ENCODE results near the gene SPATA17. TPM values are rescaled to one million over a fixed set of nuclear protein-coding genes. Genes with fewer than 3 reads are reported as not detected.

SPATA17 gene
- total RNA-seq, 8 experiments from 2014 or later: 1.1 to 26.1 (median 6.4) TPM

- no peak for ATAC-seq (replicated peaks in 6 of 8)
- in situ Hi-C loops (cut with MboI; ENCODE audit: low pct_unique_long_range_greater_than_20kb in 2 of 9, low sequenced_read_pairs in 9 of 9, unreplicated experiment in 9 of 9): no loop called here
Observed at GRCh38 chr1:217703326-217703725, 72.2 kb downstream of the SPATA17 start.

GRCh38 chr1:217712925-217713597 lies 81.9 kb downstream of the SPATA17 start:
- in situ Hi-C loops (cut with MboI; ENCODE audit: low pct_unique_long_range_greater_than_20kb in 2 of 9, low sequenced_read_pairs in 9 of 9, unreplicated experiment in 9 of 9): no loop called here
- peak in 3 of 8 experiments; percentile 85 to 91 (median 86) for ATAC-seq (replicated peaks in 6 of 8)

More at GRCh38 chr1:217703326-217703725, 72.2 kb downstream of the SPATA17 start:
- 61 to 100% (median 90%) methylated on average over 2 to 6 of the region's 6 CpGs; no CpG with 5 or more reads in 1 of the 10 experiments for WGBS, 10 experiments
- H3K4me3 ChIP-seq: no peak overlapping the region
- H3K27ac ChIP-seq: no peak overlapping the region
- no peaks in the 10 kb centered on the region for H3K4me1 ChIP-seq (replicated peaks in 1 of 2)

GRCh38 chr1:217715681-217716080 lies 84.5 kb downstream of the SPATA17 start:
- whole genome bisulfite sequencing, 10 experiments: 70 to 100% (median 93%) methylated on average over 2 to 4 of the region's 4 CpGs
- no peak overlapping the region for H3K27ac ChIP-seq
- in situ Hi-C loops (cut with MboI; ENCODE audit: low pct_unique_long_range_greater_than_20kb in 2 of 9, low sequenced_read_pairs in 9 of 9, unreplicated experiment in 9 of 9): no loop called here
- peak in 2 of 8 experiments; percentile 25 to 35 for ATAC-seq (replicated peaks in 6 of 8)
- peaks cover 0 to 3% of the 10 kb centered on the region in 2 donors for H3K4me1 ChIP-seq (replicated peaks in 1 of 2)
- H3K4me3 ChIP-seq: no peak overlapping the region

More at GRCh38 chr1:217712925-217713597, 81.9 kb downstream of the SPATA17 start:
- 48 to 100% (median 86%) methylated on average over 1 to 5 of the region's 5 CpGs for WGBS, 10 experiments
- H3K4me1 ChIP-seq (replicated peaks in 1 of 2): peaks cover 0 to 3% of the 10 kb centered on the region in 2 donors
- H3K4me3 ChIP-seq: no peak overlapping the region
- H3K27ac ChIP-seq: no peak overlapping the region

- Histone ChIP-seq H3K27ac (no peak overlapping the region), H3K4me3 (no peak overlapping the region), H3K4me1 (replicated peaks in 1 of 2) (peaks cover 0 to 3% of the 10 kb centered on the region in 2 donors)
- in situ Hi-C loops (cut with MboI; ENCODE audit: low pct_unique_long_range_greater_than_20kb in 2 of 9, low sequenced_read_pairs in 9 of 9, unreplicated experiment in 9 of 9): no loop called here
- 17 to 100% (median 96%) methylated on average over 1 of the region's 1 CpG; no CpG with 5 or more reads in 4 of the 10 experiments for WGBS, 10 experiments
- ATAC-seq (replicated peaks in 6 of 8): no peak
Observed at GRCh38 chr1:217717959-217718358, 86.8 kb downstream of the SPATA17 start.

- in situ Hi-C loops (cut with MboI; ENCODE audit: low pct_unique_long_range_greater_than_20kb in 2 of 9, low sequenced_read_pairs in 9 of 9, unreplicated experiment in 9 of 9): no loop called here
- peaks cover 0 to 3% of the 10 kb centered on the region in 2 donors for H3K4me1 ChIP-seq (replicated peaks in 1 of 2)
- H3K4me3 ChIP-seq: no peak overlapping the region
- ATAC-seq (replicated peaks in 6 of 8): peak in 3 of 8 experiments; percentile 25 to 72 (median 70)
- no peak overlapping the region for H3K27ac ChIP-seq
- 14 to 100% (median 77%) methylated on average over 1 to 2 of the region's 2 CpGs; no CpG with 5 or more reads in 3 of the 10 experiments for WGBS, 10 experiments
Observed at GRCh38 chr1:217718873-217719272, 87.7 kb downstream of the SPATA17 start.

GRCh38 chr1:217721692-217722091 lies 90.5 kb downstream of the SPATA17 start:
- in situ Hi-C loops (cut with MboI; ENCODE audit: low pct_unique_long_range_greater_than_20kb in 2 of 9, low sequenced_read_pairs in 9 of 9, unreplicated experiment in 9 of 9): no loop called here
- H3K4me3 ChIP-seq: no peak overlapping the region

GRCh38 chr1:217734973-217735372 lies 103.8 kb downstream of the SPATA17 start:
- no peaks in the 10 kb centered on the region for H3K4me1 ChIP-seq (replicated peaks in 1 of 2)
- WGBS, 10 experiments: 0 to 95% (median 55%) methylated on average over 1 to 3 of the region's 3 CpGs; no CpG with 5 or more reads in 2 of the 10 experiments
- H3K4me3 ChIP-seq: no peak overlapping the region
- in situ Hi-C loops (cut with MboI; ENCODE audit: low pct_unique_long_range_greater_than_20kb in 2 of 9, low sequenced_read_pairs in 9 of 9, unreplicated experiment in 9 of 9): no loop called here
- peak in 2 of 8 experiments; percentile 64 to 90 for ATAC-seq (replicated peaks in 6 of 8)
- H3K27ac ChIP-seq: no peak overlapping the region

More at GRCh38 chr1:217721692-217722091, 90.5 kb downstream of the SPATA17 start:
- 20 to 67% (median 62%) methylated on average over 1 of the region's 1 CpG; no CpG with 5 or more reads in 6 of the 10 experiments for WGBS, 10 experiments
- peak in 1 of 8 experiments; percentile 61 for ATAC-seq (replicated peaks in 6 of 8)
- Histone ChIP-seq H3K4me1 (replicated peaks in 1 of 2) (peaks cover 0 to 4% of the 10 kb centered on the region in 2 donors), H3K27ac (no peak overlapping the region)

GRCh38 chr1:217747156-217747769 lies 116.1 kb downstream of the SPATA17 start:
- in situ Hi-C loops (cut with MboI; ENCODE audit: low pct_unique_long_range_greater_than_20kb in 2 of 9, low sequenced_read_pairs in 9 of 9, unreplicated experiment in 9 of 9): no loop called here
- ATAC-seq (replicated peaks in 6 of 8): no peak
- Histone ChIP-seq H3K27ac (no peak overlapping the region), H3K4me3 (no peak overlapping the region), H3K4me1 (replicated peaks in 1 of 2) (peaks cover 0 to 2% of the 10 kb centered on the region in 2 donors)
- 32 to 97% (median 91%) methylated on average over 2 of the region's 2 CpGs; no CpG with 5 or more reads in 1 of the 10 experiments for WGBS, 10 experiments

GRCh38 chr1:217769768-217770167 lies 138.6 kb downstream of the SPATA17 start:
- peaks cover 0 to 4% of the 10 kb centered on the region in 2 donors for H3K4me1 ChIP-seq (replicated peaks in 1 of 2)
- no peak overlapping the region for H3K4me3 ChIP-seq
- ATAC-seq (replicated peaks in 6 of 8): peak in 2 of 8 experiments; percentile 17 to 25
- in situ Hi-C loops (cut with MboI; ENCODE audit: low pct_unique_long_range_greater_than_20kb in 2 of 9, low sequenced_read_pairs in 9 of 9, unreplicated experiment in 9 of 9): no loop called here
- no peak overlapping the region for H3K27ac ChIP-seq

- in situ Hi-C loops (cut with MboI; ENCODE audit: low pct_unique_long_range_greater_than_20kb in 2 of 9, low sequenced_read_pairs in 9 of 9, unreplicated experiment in 9 of 9): no loop called here
- peak in 5 of 8 experiments; percentile 32 to 88 (median 80) for ATAC-seq (replicated peaks in 6 of 8)
- 11 to 60% (median 34%) methylated on average over 1 to 3 of the region's 3 CpGs for WGBS, 10 experiments
- H3K4me1 ChIP-seq (replicated peaks in 1 of 2): peaks cover 0 to 4% of the 10 kb centered on the region in 2 donors
- no peak overlapping the region for H3K4me3 ChIP-seq
- H3K27ac ChIP-seq: no peak overlapping the region
Observed at GRCh38 chr1:217770918-217771317, 139.8 kb downstream of the SPATA17 start.

- Histone ChIP-seq H3K4me1 (replicated peaks in 1 of 2) (no peaks in the 10 kb centered on the region), H3K27ac (no peak overlapping the region), H3K4me3 (no peak overlapping the region)
- no peak for ATAC-seq (replicated peaks in 6 of 8)
- in situ Hi-C loops (cut with MboI; ENCODE audit: low pct_unique_long_range_greater_than_20kb in 2 of 9, low sequenced_read_pairs in 9 of 9, unreplicated experiment in 9 of 9): no loop called here
- 45 to 100% (median 90%) methylated on average over 1 to 5 of the region's 5 CpGs; no CpG with 5 or more reads in 1 of the 10 experiments for WGBS, 10 experiments
Observed at GRCh38 chr1:217776693-217777092, 145.5 kb downstream of the SPATA17 start.

GRCh38 chr1:217781056-217781455 lies 149.9 kb downstream of the SPATA17 start:
- H3K27ac ChIP-seq: no peak overlapping the region
- H3K4me3 ChIP-seq: no peak overlapping the region
- WGBS, 10 experiments: 0 to 97% (median 85%) methylated on average over 3 to 4 of the region's 4 CpGs; no CpG with 5 or more reads in 1 of the 10 experiments
- in situ Hi-C loops (cut with MboI; ENCODE audit: low pct_unique_long_range_greater_than_20kb in 2 of 9, low sequenced_read_pairs in 9 of 9, unreplicated experiment in 9 of 9): no loop called here
- peak in 2 of 8 experiments; percentile 19 to 46 for ATAC-seq (replicated peaks in 6 of 8)
- no peaks in the 10 kb centered on the region for H3K4me1 ChIP-seq (replicated peaks in 1 of 2)

- Histone ChIP-seq H3K4me3 (no peak overlapping the region), H3K27ac (no peak overlapping the region), H3K4me1 (replicated peaks in 1 of 2) (no peaks in the 10 kb centered on the region)
- 56 to 100% (median 94%) methylated on average over 1 to 2 of the region's 2 CpGs; no CpG with 5 or more reads in 3 of the 10 experiments for WGBS, 10 experiments
- in situ Hi-C loops (cut with MboI; ENCODE audit: low pct_unique_long_range_greater_than_20kb in 2 of 9, low sequenced_read_pairs in 9 of 9, unreplicated experiment in 9 of 9): no loop called here
- ATAC-seq (replicated peaks in 6 of 8): no peak
Observed at GRCh38 chr1:217791091-217791490, 159.9 kb downstream of the SPATA17 start.
